HEK293T (cell line): Measurements from ENCODE around the gene ADAMTS15.

Experiments used
- BHLHE40 ChIP-seq: fragments of 450-650 bp; IDR thresholded peaks from 2 replicates; pipeline ENCODE4 v1.6.1; 2016; ENCODE audit warnings: mild to moderate bottlenecking, moderate library complexity, borderline replicate concordance
- FOXK2 ChIP-seq: fragments of 450-650 bp; IDR thresholded peaks from 2 replicates; pipeline ENCODE4 v1.6.1; 2016; ENCODE audit warnings: mild to moderate bottlenecking
- FOXM1 ChIP-seq: fragments of 450-650 bp; IDR thresholded peaks from 2 replicates; pipeline ENCODE4 v1.6.1; 2017; ENCODE audit warnings: mild to moderate bottlenecking, borderline replicate concordance
- HDGF ChIP-seq: fragments of 450-650 bp; IDR thresholded peaks from 2 replicates; pipeline ENCODE4 v1.6.1; 2017; ENCODE audit warnings: antibody characterized with exemption, borderline replicate concordance
- LEF1 ChIP-seq: fragments of 450-650 bp; IDR thresholded peaks from 2 replicates; pipeline ENCODE4 v1.6.1; 2017; ENCODE audit warnings: mild to moderate bottlenecking, borderline replicate concordance
- SP1 ChIP-seq: fragments of 450-650 bp; IDR thresholded peaks from 2 replicates; pipeline ENCODE4 v1.6.1; 2017
- TARDBP ChIP-seq: fragments of 450-650 bp; IDR thresholded peaks from 2 replicates; pipeline ENCODE4 v1.6.1; 2016
- ZNF384 ChIP-seq: fragments of 450-650 bp; IDR thresholded peaks from 2 replicates; pipeline ENCODE4 v1.6.1; 2016

- TF ChIP-seq ZNF384, result no peak
- TF ChIP-seq FOXM1, result no peak
- TF ChIP-seq SP1, result no peak
- no peak for TF ChIP-seq BHLHE40
- no peak for TF ChIP-seq LEF1
- TF ChIP-seq FOXK2, result no peak
- TF ChIP-seq TARDBP, result no peak
- no peak for TF ChIP-seq HDGF
Observed at GRCh38 chr11:130523166-130523565, 74.7 kb downstream of the ADAMTS15 start.
